Measurements from ENCODE around the gene GIGYF1. TPM values are rescaled to one million over a fixed set of nuclear protein-coding genes. Genes with fewer than 3 reads are reported as not detected.
"Not testable (repeated sequence)": the region's sequence is repeated elsewhere in the genome, so short reads cannot be mapped to it uniquely, and the experiment has no call there.

GIGYF1 gene
- total RNA-seq, 3 donors from 2014 or later, result 34.6 to 49.8 (median 48.1) TPM

GRCh38 chr7:100706672-100707311, 12.7 kb upstream of the GIGYF1 start:
- Histone ChIP-seq H3K9me3 (no peaks in the 10 kb centered on the region), H3K36me3 (ENCODE audit: low read depth) (no peaks in the 10 kb centered on the region), H3K4me3 (peak overlapping the region; percentile 52), H3K4me1 (ENCODE audit: low read depth) (peaks cover 13% of the 10 kb centered on the region)
- intact Hi-C loops (cut with DNase I, micrococcal nuclease), result loop anchor here in 1 of 2 donors (10.0 kb wide), 1 partner anchor 158 kb away; the partner anchor contains the start of gene TRIP6
- no peak for ATAC-seq
- DNase-seq, result peak; percentile 35 to 71 (median 61)
- no peak for TF ChIP-seq CTCF (IDR thresholded peaks at IDR 0.05)

GRCh38 chr7:100705753-100706671, 12.0 kb upstream of the GIGYF1 start, which contains the start of gene POP7:
POP7 (plus strand) TSS chr7:100706121; CDS start chr7:100706831, 710 bp downstream.
- peaks cover 13% of the 10 kb centered on the region for H3K4me1 ChIP-seq (ENCODE audit: low read depth)
- intact Hi-C loops (cut with DNase I, micrococcal nuclease), result loop anchor here in 1 of 2 donors (10.0 kb wide), 1 partner anchor 159 kb away; the partner anchor contains the start of gene TRIP6
- peak within 1 kb of the TSS; percentile 52 for H3K4me3 ChIP-seq
- no peak for TF ChIP-seq CTCF (IDR thresholded peaks at IDR 0.05)
- no peaks in the 10 kb centered on the region for H3K36me3 ChIP-seq (ENCODE audit: low read depth)
- ATAC-seq (peak; percentile 98), DNase-seq (peak; percentile 99 to 100 (median 100))
- no peaks in the 10 kb centered on the region for H3K9me3 ChIP-seq

DNA sequence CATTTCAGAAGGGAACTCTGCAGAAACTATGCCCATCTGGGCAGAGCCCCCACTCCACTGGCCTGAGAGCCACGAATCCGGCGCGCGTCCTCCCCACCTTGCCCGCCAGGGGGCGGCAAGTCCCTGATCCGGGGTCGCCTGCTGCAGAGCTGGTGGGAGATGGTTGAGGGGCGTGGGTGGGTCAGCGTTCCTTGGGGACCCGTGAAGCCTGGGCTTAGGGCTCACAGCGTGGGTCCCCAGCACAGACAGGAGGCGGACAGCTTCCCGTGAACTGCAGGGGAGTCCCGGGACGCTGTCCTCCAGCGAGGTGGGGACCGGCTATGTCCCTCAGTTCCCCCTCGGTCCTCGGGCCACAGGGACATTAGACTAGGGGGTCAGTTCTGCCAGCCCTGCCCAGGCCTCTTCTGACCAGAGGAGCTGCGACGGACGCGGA, 11.3 kb upstream of the GIGYF1 start:
- H3K4me1 ChIP-seq (ENCODE audit: low read depth), result peaks cover 13% of the 10 kb centered on the region
- DNase-seq (peak; percentile 85 to 90 (median 88)), ATAC-seq (peak; percentile 78)
- no peaks in the 10 kb centered on the region for H3K36me3 ChIP-seq (ENCODE audit: low read depth)
- H3K4me3 ChIP-seq, result peak overlapping the region; percentile 52
- no peaks in the 10 kb centered on the region for H3K9me3 ChIP-seq
- intact Hi-C loops (cut with DNase I, micrococcal nuclease), result loop anchor here in 1 of 2 donors (10.0 kb wide), 1 partner anchor 159 kb away; the partner anchor contains the start of gene TRIP6
- TF ChIP-seq CTCF (IDR thresholded peaks at IDR 0.05), result peak; percentile 92

GRCh38 chr7:100701089-100701488, 7.0 kb upstream of the GIGYF1 start:
- H3K4me1 ChIP-seq (ENCODE audit: low read depth); H3K9me3 ChIP-seq; H3K36me3 ChIP-seq (ENCODE audit: low read depth); DNase-seq; H3K4me3 ChIP-seq; ATAC-seq: not testable (repeated sequence)
- intact Hi-C loops (cut with DNase I, micrococcal nuclease), result loop anchor here in 1 of 2 donors (10.0 kb wide), 1 partner anchor 164 kb away; the partner anchor contains the start of gene TRIP6

GRCh38 chr7:100699018-100699417, 5.0 kb upstream of the GIGYF1 start:
- DNase-seq (no peak), ATAC-seq (no peak)
- Histone ChIP-seq H3K4me3 (no peak overlapping the region), H3K9me3 (no peaks in the 10 kb centered on the region), H3K4me1 (ENCODE audit: low read depth) (no peaks in the 10 kb centered on the region), H3K36me3 (ENCODE audit: low read depth) (no peaks in the 10 kb centered on the region)
- intact Hi-C loops (cut with DNase I, micrococcal nuclease), result no loop called here
- no peak for TF ChIP-seq CTCF (IDR thresholded peaks at IDR 0.05)
